Spleen (tissue), 11 donors: ENCODE data around the gene L1CAM. TPM values are rescaled to one million over a fixed set of nuclear protein-coding genes. Genes with fewer than 3 reads are reported as not detected.
A peak's percentile ranks its signal among the peaks of the same experiment; 100 is the strongest.

Experiments used
- DNase-seq: peaks from one replicate; pipeline ENCODE4 v3.0.0-alpha.2; 2020
- H3K27ac ChIP-seq, 8 donors: fragments of 200-600 bp; sonication (generic) in 7 of 8; 1 replicate in 4 of 8; 2 replicates in 4 of 8; pipeline versions ENCODE4 v1.5.0 to v1.8.0; 2016 to 2021; ENCODE audit warnings: inconsistent platforms in 4 of 8, mild to moderate bottlenecking in 4 of 8, moderate library complexity in 1 of 8
- H3K27me3 ChIP-seq, 7 donors: fragments of 200-600 bp; sonication (generic) in 6 of 7; replicated peaks in 1 of 7; 1 replicate in 4 of 7; 2 replicates in 3 of 7; pipeline versions ENCODE4 v1.5.0 to v1.8.0; 2016 to 2021; ENCODE audit warnings: inconsistent platforms in 3 of 7, mild to moderate bottlenecking in 1 of 7
- H3K36me3 ChIP-seq, 6 donors: fragments of 200-600 bp; sonication (generic) in 5 of 6; 1 replicate in 4 of 6; 2 replicates in 2 of 6; pipeline versions ENCODE4 v1.5.0 to v1.8.0; 2016 to 2021; ENCODE audit warnings: inconsistent platforms in 2 of 6
- H3K4me1 ChIP-seq, 6 donors: fragments of 200-600 bp; sonication (generic) in 5 of 6; 1 replicate in 3 of 6; 2 replicates in 3 of 6; pipeline versions ENCODE4 v1.5.0 to v1.8.0; 2016 to 2021; ENCODE audit warnings: inconsistent platforms in 3 of 6
- H3K4me3 ChIP-seq, 8 donors: fragments of 200-600 bp; sonication (generic) in 7 of 8; 1 replicate in 4 of 8; 2 replicates in 4 of 8; pipeline versions ENCODE4 v1.5.0 to v1.8.0; 2016 to 2021; ENCODE audit warnings: inconsistent platforms in 4 of 8, mild to moderate bottlenecking in 4 of 8, moderate library complexity in 2 of 8
- H3K9me3 ChIP-seq, 8 donors: fragments of 200-600 bp; sonication (generic) in 7 of 8; 1 replicate in 4 of 8; 2 replicates in 4 of 8; pipeline versions ENCODE4 v1.5.0 to v1.8.0; 2016 to 2021; ENCODE audit warnings: inconsistent platforms in 4 of 8
- CTCF ChIP-seq, 11 experiments: fragments of 200-600 bp in 7 of 11; fragments of 450-650 bp in 4 of 11; sonication (generic) in 4 of 11; IDR thresholded peaks in 8 of 11; conservative IDR thresholded peaks in 3 of 11; 1 replicate in 7 of 11; 2 replicates in 4 of 11; pipeline versions ENCODE4 v1.4.0 to v1.8.0; 2016 to 2021; ENCODE audit warnings: antibody characterized with exemption in 11 of 11, inconsistent platforms in 4 of 11, mild to moderate bottlenecking in 1 of 11
- POLR2A ChIP-seq, 3 donors: fragments of 450-650 bp; IDR thresholded peaks; one replicate each; pipeline ENCODE4 v1.5.1; 2017; ENCODE audit warnings: antibody characterized with exemption in 3 of 3, mild to moderate bottlenecking in 1 of 3
- POLR2AphosphoS5 ChIP-seq, 3 donors: sonication (generic); formaldehyde crosslinking; IDR thresholded peaks; one replicate each; pipeline ENCODE4 v1.5.1; 2017; ENCODE audit warnings: antibody characterized with exemption in 3 of 3
- WGBS, 5 donors: extraction: QIAGEN DNeasy Blood & Tissue Kit in 3 of 5; methylation state at CpG; one replicate each; pipeline versions ENCODE4 v1.1.5 to v1.1.7; 2013 to 2018; 5-methylcytosine and 5-hydroxymethylcytosine counted together
- intact Hi-C: fragments of 100-400 bp; cut with DNase I; formaldehyde crosslinking; loops from one replicate; pipeline ENCODE4 v1.15.0; 2023; ENCODE audit warnings: low total_unique reads
- polyA plus RNA-seq, 3 donors: library from polyadenylated mRNA; stranded (reverse); fragments of 200-250 nt; gene quantifications; one replicate each; pipeline ENCODE4 v1.2.1, GENCODE V29; 2013
- total RNA-seq, 7 donors: library from RNA; depleted of rRNA in 3 of 7; stranded (reverse); fragments of >200 nt in 3 of 7; fragmentation: NEBNext Ultra II Directional in 4 of 7; extraction: Animal tissue kit (Norgen Biotek cat#: 25700) in 4 of 7; gene quantifications; one replicate each; pipeline versions ENCODE4 v1.1.0 to v1.2.1, GENCODE V29; 2016 to 2021
- donor health status: healthy with polysubstance abuse.
- donor health status: DM: no; HTN: no; CAD: no; lungs with moderate emphysema.
- donor health status: DM: no; HTN: no; CAD: no.
- donor health status: Bipolar disorder and iron deficiency.
- donor health status: healthy.
- donor health status: DM: no; HTN: no; CAD: no.
- donor health status: DM: yes; HTN: yes; CAD: no.

Gene L1CAM
- total and polyA plus RNA-seq, 10 donors: 1.2 to 5.1 (median 2.7) TPM

GRCh38 chrX:153926552-153926857 lies 40.5 kb upstream of the L1CAM start:
- no peaks in the 10 kb centered on the region for H3K9me3 ChIP-seq
- peaks cover 0 to 28% (median 2%) of the 10 kb centered on the region in 6 donors for H3K36me3 ChIP-seq
- peaks cover 19 to 91% (median 77%) of the 10 kb centered on the region in 6 donors for H3K4me1 ChIP-seq
- intact Hi-C loops: no loop called here
- TF ChIP-seq CTCF (IDR thresholded peaks at IDR 0.05 in 8 of 11, conservative IDR thresholded peaks at IDR 0.05 in 3 of 11): peak in 1 of 11 experiments; percentile 3
- no peak for TF ChIP-seq POLR2AphosphoS5 (IDR thresholded peaks at IDR 0.05)
- peak overlapping the region; percentile 34 to 71 (median 52) for H3K4me3 ChIP-seq
- 0 to 23% (median 13%) methylated on average over 3 to 4 of the region's 4 CpGs; no CpG with 5 or more reads in 1 of the 5 donors for WGBS, 5 donors
- H3K27me3 ChIP-seq: peaks cover 0 to 10% (median 0%) of the 10 kb centered on the region in 7 donors
- H3K27ac ChIP-seq: peak overlapping the region; percentile 92 to 99 (median 97)
- DNase-seq: no peak

GRCh38 chrX:153925739-153926551 lies 40.0 kb upstream of the L1CAM start, which contains the start of gene ARHGAP4:
ARHGAP4 (minus strand) TSS chrX:153926264; CDS start chrX:153926202, 62 bp downstream.
- H3K4me3 ChIP-seq: peak within 1 kb of the TSS; percentile 34 to 71 (median 52)
- H3K4me1 ChIP-seq: peaks cover 19 to 91% (median 81%) of the 10 kb centered on the region in 6 donors
- WGBS, 5 donors: 3 to 42% (median 6%) methylated on average over 16 to 59 of the region's 59 CpGs
- intact Hi-C loops: no loop called here
- DNase-seq: peak; percentile 92
- H3K9me3 ChIP-seq: no peaks in the 10 kb centered on the region
- peak within 1 kb of the TSS; percentile 92 to 99 (median 97) for H3K27ac ChIP-seq
- peaks cover 0 to 15% (median 0%) of the 10 kb centered on the region in 7 donors for H3K27me3 ChIP-seq
- peak in 2 of 3 donors; percentile 38 to 69 for TF ChIP-seq POLR2AphosphoS5 (IDR thresholded peaks at IDR 0.05)
- TF ChIP-seq POLR2A (IDR thresholded peaks at IDR 0.05): no peak
- peaks cover 0 to 28% (median 4%) of the 10 kb centered on the region in 6 donors for H3K36me3 ChIP-seq

GRCh38 chrX:153925387-153925738 lies 39.4 kb upstream of the L1CAM start:
- H3K27me3 ChIP-seq: peaks cover 0 to 18% (median 0%) of the 10 kb centered on the region in 7 donors
- H3K9me3 ChIP-seq: no peaks in the 10 kb centered on the region
- peak overlapping the region; percentile 92 to 99 (median 97) for H3K27ac ChIP-seq
- DNase-seq: no peak
- peaks cover 0 to 28% (median 6%) of the 10 kb centered on the region in 6 donors for H3K36me3 ChIP-seq
- peak overlapping the region; percentile 1 to 71 (median 52) for H3K4me3 ChIP-seq
- peaks cover 19 to 91% (median 81%) of the 10 kb centered on the region in 6 donors for H3K4me1 ChIP-seq
- intact Hi-C loops: no loop called here
- WGBS, 5 donors: 19 to 64% (median 36%) methylated on average over 2 to 4 of the region's 4 CpGs
- TF ChIP-seq CTCF (IDR thresholded peaks at IDR 0.05 in 8 of 11, conservative IDR thresholded peaks at IDR 0.05 in 3 of 11): no peak
- TF ChIP-seq POLR2A (IDR thresholded peaks at IDR 0.05): peak in 1 of 3 donors; percentile 37
- TF ChIP-seq POLR2AphosphoS5 (IDR thresholded peaks at IDR 0.05): peak in 2 of 3 donors; percentile 48 to 82

GRCh38 chrX:153924149-153924861 lies 38.3 kb upstream of the L1CAM start:
- H3K4me3 ChIP-seq: peak overlapping the region; percentile 1 to 71 (median 52)
- H3K27ac ChIP-seq: peak overlapping the region; percentile 27 to 99 (median 97)

More at GRCh38 chrX:153924149-153924861, 38.3 kb upstream of the L1CAM start:
- Histone ChIP-seq H3K36me3 (peaks cover 0 to 28% (median 7%) of the 10 kb centered on the region in 6 donors), H3K4me1 (peaks cover 18 to 80% (median 73%) of the 10 kb centered on the region in 6 donors), H3K27me3 (peaks cover 0 to 18% (median 0%) of the 10 kb centered on the region in 7 donors), H3K9me3 (no peaks in the 10 kb centered on the region)
- DNase-seq: peak; percentile 88
- intact Hi-C loops: no loop called here
- TF ChIP-seq POLR2AphosphoS5 (IDR thresholded peaks at IDR 0.05) (peak; percentile 15 to 51 (median 50)), CTCF (IDR thresholded peaks at IDR 0.05 in 8 of 11, conservative IDR thresholded peaks at IDR 0.05 in 3 of 11) (peak in 8 of 11 experiments; percentile 27 to 59 (median 42)), POLR2A (IDR thresholded peaks at IDR 0.05) (no peak)
- 1 to 35% (median 8%) methylated on average over 10 to 14 of the region's 14 CpGs for WGBS, 5 donors
